ENCODE results near the gene MIGA2. TPM values are rescaled to one million over a fixed set of nuclear protein-coding genes. Genes with fewer than 3 reads are reported as not detected.

The MIGA2 gene
- total RNA-seq, 1 experiment from 2014 or later, result 23.7 TPM

DNA sequence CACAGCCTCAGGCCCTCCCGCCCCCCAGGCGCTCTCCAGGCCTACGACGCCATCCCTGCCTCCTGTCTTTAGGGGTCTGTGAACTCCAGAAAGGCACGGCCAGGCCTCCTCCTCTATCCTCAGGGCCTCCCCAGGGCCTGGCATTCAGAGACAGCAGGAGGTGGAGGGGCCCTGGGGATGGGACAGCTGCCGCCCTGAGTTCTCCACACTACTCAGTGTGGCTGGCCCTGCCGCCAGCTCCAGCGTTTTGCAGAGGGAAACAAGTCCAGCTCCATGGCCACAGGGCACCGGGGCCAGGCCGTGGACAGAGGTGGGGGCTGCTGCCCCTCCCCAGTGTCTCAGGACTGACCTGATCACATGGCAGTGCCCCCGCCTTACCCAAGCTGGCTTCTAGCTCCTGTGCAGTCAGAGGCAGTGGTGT lies 24.7 kb upstream of the MIGA2 start:
- no peak for ATAC-seq
- BruUV-seq (replicated peaks), result no TSS peak

More for the DNA sequence above, 24.7 kb upstream of the MIGA2 start:
- ChIA-PET CTCF (no interaction called here), POLR2A (no interaction called here), RAD21 (ENCODE audit: low non-redundant PET in 1 of 2, low total read pairs in 2 of 2, uncharacterized antibody in 2 of 2, unreplicated experiment in 2 of 2) (no interaction called here)
- Histone ChIP-seq H3K36me3 (ENCODE audit: control insufficient read depth in 1 of 2, insufficient read depth in 2 of 2, low read length in 2 of 2) (peaks cover 5 to 26% of the 10 kb centered on the region in 2 experiments; a peak in 3 of 4 replicates), H3K79me2 (ENCODE audit: insufficient read depth, low read length) (no peaks in the 10 kb centered on the region), H4K20me1 (ENCODE audit: insufficient read depth) (no peaks in the 10 kb centered on the region), H3K27ac (ENCODE audit: low read depth, low read length) (no peak overlapping the region), H3K9me3 (ENCODE audit: control insufficient read depth in 1 of 2, insufficient read depth in 1 of 2, low read depth in 1 of 2, low read length in 2 of 2) (no peaks in the 10 kb centered on the region), H2AFZ (ENCODE audit: low read depth, low read length, poor library complexity, severe bottlenecking) (no peak overlapping the region), H3K27me3 (ENCODE audit: insufficient read depth, low read length) (no peaks in the 10 kb centered on the region), H3K9me2 (ENCODE audit: insufficient read depth) (no peaks in the 10 kb centered on the region), H3K4me1 (ENCODE audit: control insufficient read depth in 1 of 2, insufficient read depth in 2 of 2, low read length in 2 of 2) (no peaks in the 10 kb centered on the region), H3K9ac (ENCODE audit: low read length) (no peak overlapping the region), H3K4me3 (replicated peaks in 1 of 2; ENCODE audit: low read depth in 1 of 2, low read length in 2 of 2) (no peak overlapping the region), H3K4me2 (ENCODE audit: low read length) (no peak overlapping the region)
- DNase-seq (ENCODE audit: low read depth, low spot score), result no peak
- intact Hi-C loops (cut with micrococcal nuclease), result no loop called here
- TF ChIP-seq JUND (IDR thresholded peaks at IDR 0.05), result no peak
- no peak for TF ChIP-seq YY1 (IDR thresholded peaks at IDR 0.05; ENCODE audit: extremely low read depth, insufficient replicate concordance, low read depth, low read length)
- TF ChIP-seq EGR1 (IDR thresholded peaks at IDR 0.05; ENCODE audit: low read depth), result no peak
- no peak for TF ChIP-seq CBX3 (IDR thresholded peaks at IDR 0.05; ENCODE audit: low read depth)
- TF ChIP-seq ZFX (IDR thresholded peaks at IDR 0.05), result no peak
- TF ChIP-seq, protein P1, sequence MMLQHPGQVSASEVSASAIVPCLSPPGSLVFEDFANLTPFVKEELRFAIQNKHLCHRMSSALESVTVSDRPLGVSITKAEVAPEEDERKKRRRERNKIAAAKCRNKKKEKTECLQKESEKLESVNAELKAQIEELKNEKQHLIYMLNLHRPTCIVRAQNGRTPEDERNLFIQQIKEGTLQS (IDR thresholded peaks at IDR 0.05), result no peak
- TF ChIP-seq SP1 (IDR thresholded peaks at IDR 0.05; ENCODE audit: low read depth), result no peak
- no peak for TF ChIP-seq MAX (IDR thresholded peaks at IDR 0.05)
- TF ChIP-seq SIN3A (IDR thresholded peaks at IDR 0.05; ENCODE audit: low read depth), result no peak
- TF ChIP-seq EZH2phosphoT487 (IDR thresholded peaks at IDR 0.05; ENCODE audit: borderline replicate concordance), result no peak
- TF ChIP-seq, protein P2, sequence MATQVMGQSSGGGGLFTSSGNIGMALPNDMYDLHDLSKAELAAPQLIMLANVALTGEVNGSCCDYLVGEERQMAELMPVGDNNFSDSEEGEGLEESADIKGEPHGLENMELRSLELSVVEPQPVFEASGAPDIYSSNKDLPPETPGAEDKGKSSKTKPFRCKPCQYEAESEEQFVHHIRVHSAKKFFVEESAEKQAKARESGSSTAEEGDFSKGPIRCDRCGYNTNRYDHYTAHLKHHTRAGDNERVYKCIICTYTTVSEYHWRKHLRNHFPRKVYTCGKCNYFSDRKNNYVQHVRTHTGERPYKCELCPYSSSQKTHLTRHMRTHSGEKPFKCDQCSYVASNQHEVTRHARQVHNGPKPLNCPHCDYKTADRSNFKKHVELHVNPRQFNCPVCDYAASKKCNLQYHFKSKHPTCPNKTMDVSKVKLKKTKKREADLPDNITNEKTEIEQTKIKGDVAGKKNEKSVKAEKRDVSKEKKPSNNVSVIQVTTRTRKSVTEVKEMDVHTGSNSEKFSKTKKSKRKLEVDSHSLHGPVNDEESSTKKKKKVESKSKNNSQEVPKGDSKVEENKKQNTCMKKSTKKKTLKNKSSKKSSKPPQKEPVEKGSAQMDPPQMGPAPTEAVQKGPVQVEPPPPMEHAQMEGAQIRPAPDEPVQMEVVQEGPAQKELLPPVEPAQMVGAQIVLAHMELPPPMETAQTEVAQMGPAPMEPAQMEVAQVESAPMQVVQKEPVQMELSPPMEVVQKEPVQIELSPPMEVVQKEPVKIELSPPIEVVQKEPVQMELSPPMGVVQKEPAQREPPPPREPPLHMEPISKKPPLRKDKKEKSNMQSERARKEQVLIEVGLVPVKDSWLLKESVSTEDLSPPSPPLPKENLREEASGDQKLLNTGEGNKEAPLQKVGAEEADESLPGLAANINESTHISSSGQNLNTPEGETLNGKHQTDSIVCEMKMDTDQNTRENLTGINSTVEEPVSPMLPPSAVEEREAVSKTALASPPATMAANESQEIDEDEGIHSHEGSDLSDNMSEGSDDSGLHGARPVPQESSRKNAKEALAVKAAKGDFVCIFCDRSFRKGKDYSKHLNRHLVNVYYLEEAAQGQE (IDR thresholded peaks at IDR 0.05; ENCODE audit: low read depth), result no peak
- no peak for TF ChIP-seq ELF1 (IDR thresholded peaks at IDR 0.05; ENCODE audit: borderline replicate concordance, low read depth)
- TF ChIP-seq RAD21 (IDR thresholded peaks at IDR 0.05; ENCODE audit: low read depth), result no peak
- TF ChIP-seq CEBPB (IDR thresholded peaks at IDR 0.05; ENCODE audit: low read depth), result no peak
- TF ChIP-seq ZNF274 (IDR thresholded peaks at IDR 0.05; ENCODE audit: low read depth, low read length), result no peak
- TF ChIP-seq ZBTB33 (IDR thresholded peaks at IDR 0.05; ENCODE audit: extremely low read depth, insufficient replicate concordance, low read length), result no peak
- no peak for TF ChIP-seq POLR2A (IDR thresholded peaks at IDR 0.05; ENCODE audit: borderline replicate concordance, extremely low read depth, insufficient read depth, insufficient read length)
- no peak for TF ChIP-seq EZH2 (IDR thresholded peaks at IDR 0.05)
